HEK293 (cell line): ENCODE results near the gene KCNK7.
A peak's percentile ranks its signal among the peaks of the same experiment; 100 is the strongest.

Experiments used
- GLIS2 ChIP-seq: fragments of 450-650 bp; formaldehyde crosslinking; IDR thresholded peaks from 2 replicates; pipeline ENCODE4 v1.5.1; 2016; ENCODE audit warnings: missing biosample characterization, missing genetic modification characterization
- KLF1 ChIP-seq: fragments of 450-650 bp; formaldehyde crosslinking; IDR thresholded peaks from 2 replicates; pipeline ENCODE4 v1.5.1; 2016; ENCODE audit warnings: missing biosample characterization, missing genetic modification characterization
- SETDB1 ChIP-seq: IDR thresholded peaks from one replicate; pipeline ENCODE4 v1.6.1; 2017; ENCODE audit warnings: mild to moderate bottlenecking, low read length, moderate library complexity, mixed read lengths; ENCODE audit not compliant: insufficient read length
- SP2 ChIP-seq: fragments of 450-650 bp; formaldehyde crosslinking; IDR thresholded peaks from 2 replicates; pipeline ENCODE4 v1.5.1; 2016; ENCODE audit warnings: missing biosample characterization, missing genetic modification characterization
- SP7 ChIP-seq: fragments of 450-650 bp; formaldehyde crosslinking; IDR thresholded peaks from 2 replicates; pipeline ENCODE4 v1.5.1; 2016; ENCODE audit warnings: missing biosample characterization, missing genetic modification characterization
- TRIM28 ChIP-seq: IDR thresholded peaks from 2 replicates; pipeline ENCODE4 v1.6.1; 2011; ENCODE audit warnings: low read length, control low read depth, borderline replicate concordance
- ZBTB17 ChIP-seq: fragments of 450-650 bp; formaldehyde crosslinking; IDR thresholded peaks from 2 replicates; pipeline ENCODE4 v1.5.1; 2016; ENCODE audit warnings: missing biosample characterization, missing genetic modification characterization
- ZBTB21 ChIP-seq: fragments of 450-650 bp; formaldehyde crosslinking; IDR thresholded peaks from 2 replicates; pipeline ENCODE4 v1.5.1; 2017; ENCODE audit warnings: missing biosample characterization, missing genetic modification characterization
- ZBTB8A ChIP-seq: fragments of 450-650 bp; formaldehyde crosslinking; IDR thresholded peaks from 2 replicates; pipeline ENCODE4 v1.5.1; 2016; ENCODE audit warnings: missing biosample characterization, missing genetic modification characterization
- ZFP69B ChIP-seq: fragments of 450-650 bp; formaldehyde crosslinking; IDR thresholded peaks from 2 replicates; pipeline ENCODE4 v1.5.1; 2016; ENCODE audit warnings: missing biosample characterization, missing genetic modification characterization
- ZNF112 ChIP-seq: fragments of 450-650 bp; formaldehyde crosslinking; IDR thresholded peaks from 2 replicates; pipeline ENCODE4 v1.5.0; 2017; ENCODE audit warnings: missing biosample characterization, missing genetic modification characterization
- ZNF174 ChIP-seq: fragments of 450-650 bp; formaldehyde crosslinking; IDR thresholded peaks from 2 replicates; pipeline ENCODE4 v1.5.0; 2017; ENCODE audit warnings: missing biosample characterization, mild to moderate bottlenecking, missing genetic modification characterization
- ZNF184 ChIP-seq: fragments of 450-650 bp; IDR thresholded peaks from 2 replicates; pipeline ENCODE4 v1.5.1; 2018; ENCODE audit warnings: missing biosample characterization, mild to moderate bottlenecking, missing genetic modification characterization
- ZNF24 ChIP-seq: fragments of 450-650 bp; formaldehyde crosslinking; IDR thresholded peaks from 2 replicates; pipeline ENCODE4 v1.5.1; 2016; ENCODE audit warnings: missing biosample characterization, missing genetic modification characterization
- ZNF335 ChIP-seq: fragments of 450-650 bp; formaldehyde crosslinking; conservative IDR thresholded peaks from 2 replicates; pipeline ENCODE4 v1.5.1; 2016; ENCODE audit warnings: missing biosample characterization, missing genetic modification characterization
- ZNF561 ChIP-seq: fragments of 450-650 bp; IDR thresholded peaks from 2 replicates; pipeline ENCODE4 v1.5.1; 2018; ENCODE audit warnings: missing biosample characterization, missing genetic modification characterization, borderline replicate concordance
- ZNF600 ChIP-seq: fragments of 450-650 bp; formaldehyde crosslinking; IDR thresholded peaks from 2 replicates; pipeline ENCODE4 v1.5.1; 2016; ENCODE audit warnings: missing biosample characterization, missing genetic modification characterization
- ZNF664 ChIP-seq: fragments of 450-650 bp; formaldehyde crosslinking; IDR thresholded peaks from 2 replicates; pipeline ENCODE4 v1.5.1; 2016; ENCODE audit warnings: missing biosample characterization, missing genetic modification characterization
- ZNF76 ChIP-seq: fragments of 450-650 bp; formaldehyde crosslinking; IDR thresholded peaks from 2 replicates; pipeline ENCODE4; 2016; ENCODE audit warnings: low read depth, missing biosample characterization, missing genetic modification characterization, borderline replicate concordance
- ZNF777 ChIP-seq: fragments of 450-650 bp; formaldehyde crosslinking; IDR thresholded peaks from 2 replicates; pipeline ENCODE4 v1.5.1; 2017; ENCODE audit warnings: missing biosample characterization, missing genetic modification characterization, borderline replicate concordance
- TF ChIP-seq, protein P1 (sequence below): fragments of 450-650 bp; IDR thresholded peaks from 2 replicates; pipeline ENCODE4 v1.5.1; 2018; ENCODE audit warnings: missing biosample characterization, mild to moderate bottlenecking, missing genetic modification characterization
- TF ChIP-seq, protein P2 (sequence below): fragments of 450-650 bp; formaldehyde crosslinking; optimal IDR thresholded peaks from 2 replicates; pipeline ENCODE3; 2016; ENCODE audit warnings: missing biosample characterization, mild to moderate bottlenecking, missing genetic modification characterization
- TF ChIP-seq, protein P3 (sequence below): fragments of 450-650 bp; formaldehyde crosslinking; IDR thresholded peaks from 2 replicates; pipeline ENCODE4 v1.5.1; 2016; ENCODE audit warnings: missing biosample characterization, missing genetic modification characterization
- TF ChIP-seq, protein P4 (sequence below): fragments of 450-650 bp; formaldehyde crosslinking; IDR thresholded peaks from 2 replicates; pipeline ENCODE4 v1.5.1; 2016; ENCODE audit warnings: missing biosample characterization, missing genetic modification characterization
- TF ChIP-seq, protein P5 (sequence below): fragments of 450-650 bp; formaldehyde crosslinking; IDR thresholded peaks from 2 replicates; pipeline ENCODE4 v1.5.1; 2016; ENCODE audit warnings: missing biosample characterization, missing genetic modification characterization
- TF ChIP-seq, protein P6 (sequence below): fragments of 450-650 bp; formaldehyde crosslinking; conservative IDR thresholded peaks from 2 replicates; pipeline ENCODE4 v1.5.1; 2016; ENCODE audit warnings: low read depth, missing biosample characterization, missing genetic modification characterization

Gene KCNK7

DNA sequence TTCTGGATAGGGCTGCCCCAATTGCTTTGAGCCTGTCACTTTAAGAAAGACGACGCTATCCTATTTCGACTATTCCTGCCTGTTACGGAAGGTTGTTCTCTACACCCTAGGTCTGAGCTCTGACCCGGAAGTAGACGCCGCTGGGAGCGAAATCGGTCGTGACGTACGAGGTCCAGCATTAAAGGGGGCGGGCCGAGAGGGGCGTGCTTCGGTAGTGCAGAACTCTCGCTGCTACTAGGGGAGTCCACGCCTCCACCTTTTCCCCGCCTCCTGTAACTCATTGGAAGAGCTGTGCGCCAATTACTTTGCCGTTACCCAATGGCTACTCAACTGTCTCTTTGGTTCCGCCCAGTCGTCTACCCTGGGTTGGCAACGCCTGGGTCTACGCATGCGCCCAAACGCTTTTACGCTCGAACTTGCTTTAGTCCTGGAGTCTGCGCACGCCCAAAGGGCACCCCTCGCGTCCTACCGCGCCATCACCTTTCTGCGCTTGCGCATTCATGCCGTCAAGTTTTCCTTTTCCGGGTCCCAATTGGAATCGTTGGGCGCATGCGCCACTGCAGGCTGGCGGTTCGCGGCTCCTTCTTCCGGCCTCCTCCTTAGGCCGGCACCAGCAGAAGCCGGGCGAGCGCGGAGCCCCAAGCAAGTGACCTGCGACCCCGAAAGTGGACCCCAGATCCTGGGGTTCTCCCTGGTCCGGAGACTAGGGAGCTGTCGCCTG is 19.8 kb upstream of the KCNK7 start, which contains the start of gene PCNX3 (continued):
- TF ChIP-seq, protein P1, sequence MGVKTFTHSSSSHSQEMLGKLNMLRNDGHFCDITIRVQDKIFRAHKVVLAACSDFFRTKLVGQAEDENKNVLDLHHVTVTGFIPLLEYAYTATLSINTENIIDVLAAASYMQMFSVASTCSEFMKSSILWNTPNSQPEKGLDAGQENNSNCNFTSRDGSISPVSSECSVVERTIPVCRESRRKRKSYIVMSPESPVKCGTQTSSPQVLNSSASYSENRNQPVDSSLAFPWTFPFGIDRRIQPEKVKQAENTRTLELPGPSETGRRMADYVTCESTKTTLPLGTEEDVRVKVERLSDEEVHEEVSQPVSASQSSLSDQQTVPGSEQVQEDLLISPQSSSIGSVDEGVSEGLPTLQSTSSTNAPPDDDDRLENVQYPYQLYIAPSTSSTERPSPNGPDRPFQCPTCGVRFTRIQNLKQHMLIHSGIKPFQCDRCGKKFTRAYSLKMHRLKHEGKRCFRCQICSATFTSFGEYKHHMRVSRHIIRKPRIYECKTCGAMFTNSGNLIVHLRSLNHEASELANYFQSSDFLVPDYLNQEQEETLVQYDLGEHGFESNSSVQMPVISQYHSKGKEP (tag by site-specific recombination) = peak; percentile 12; the same call in 1 of the 2 replicates
- TF ChIP-seq ZNF335 (tag by site-specific recombination) = peak; percentile 88
- TF ChIP-seq ZNF184 = no peak
- TF ChIP-seq SP2 (tag by site-specific recombination) = peak; percentile 96
- 0 out of 2 replicates have a peak, but pooled peaks have one; percentile 32 for TF ChIP-seq KLF1
- TF ChIP-seq GLIS2 = peak; percentile 37; the same call in 1 of the 2 replicates
- peak; percentile 20; the same call in 1 of the 2 replicates for TF ChIP-seq ZBTB8A (tag by site-specific recombination)
- TF ChIP-seq, protein P2, sequence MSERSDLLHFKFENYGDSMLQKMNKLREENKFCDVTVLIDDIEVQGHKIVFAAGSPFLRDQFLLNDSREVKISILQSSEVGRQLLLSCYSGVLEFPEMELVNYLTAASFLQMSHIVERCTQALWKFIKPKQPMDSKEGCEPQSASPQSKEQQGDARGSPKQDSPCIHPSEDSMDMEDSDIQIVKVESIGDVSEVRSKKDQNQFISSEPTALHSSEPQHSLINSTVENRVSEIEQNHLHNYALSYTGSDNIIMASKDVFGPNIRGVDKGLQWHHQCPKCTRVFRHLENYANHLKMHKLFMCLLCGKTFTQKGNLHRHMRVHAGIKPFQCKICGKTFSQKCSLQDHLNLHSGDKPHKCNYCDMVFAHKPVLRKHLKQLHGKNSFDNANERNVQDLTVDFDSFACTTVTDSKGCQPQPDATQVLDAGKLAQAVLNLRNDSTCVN = peak; percentile 45
- TF ChIP-seq SETDB1 = no peak
- TF ChIP-seq ZNF174 = no peak
- TF ChIP-seq, protein P3, sequence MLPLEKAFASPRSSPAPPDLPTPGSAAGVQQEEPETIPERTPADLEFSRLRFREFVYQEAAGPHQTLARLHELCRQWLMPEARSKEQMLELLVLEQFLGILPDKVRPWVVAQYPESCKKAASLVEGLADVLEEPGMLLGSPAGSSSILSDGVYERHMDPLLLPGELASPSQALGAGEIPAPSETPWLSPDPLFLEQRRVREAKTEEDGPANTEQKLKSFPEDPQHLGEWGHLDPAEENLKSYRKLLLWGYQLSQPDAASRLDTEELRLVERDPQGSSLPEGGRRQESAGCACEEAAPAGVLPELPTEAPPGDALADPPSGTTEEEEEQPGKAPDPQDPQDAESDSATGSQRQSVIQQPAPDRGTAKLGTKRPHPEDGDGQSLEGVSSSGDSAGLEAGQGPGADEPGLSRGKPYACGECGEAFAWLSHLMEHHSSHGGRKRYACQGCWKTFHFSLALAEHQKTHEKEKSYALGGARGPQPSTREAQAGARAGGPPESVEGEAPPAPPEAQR (tag by site-specific recombination) = no peak
- no peak for TF ChIP-seq ZNF24
- TF ChIP-seq ZBTB17 (tag by site-specific recombination) = peak; percentile 99
- TF ChIP-seq ZFP69B (tag by site-specific recombination) = peak; percentile 31; the same call in 1 of the 2 replicates
- TF ChIP-seq, protein P4, sequence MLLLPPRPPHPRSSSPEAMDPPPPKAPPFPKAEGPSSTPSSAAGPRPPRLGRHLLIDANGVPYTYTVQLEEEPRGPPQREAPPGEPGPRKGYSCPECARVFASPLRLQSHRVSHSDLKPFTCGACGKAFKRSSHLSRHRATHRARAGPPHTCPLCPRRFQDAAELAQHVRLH = peak; percentile 95
- TF ChIP-seq ZNF600 (tag by site-specific recombination) = peak; percentile 84
- TF ChIP-seq SP7 (tag by site-specific recombination) = peak; percentile 33; the same call in 1 of the 2 replicates
- TF ChIP-seq, protein P5, sequence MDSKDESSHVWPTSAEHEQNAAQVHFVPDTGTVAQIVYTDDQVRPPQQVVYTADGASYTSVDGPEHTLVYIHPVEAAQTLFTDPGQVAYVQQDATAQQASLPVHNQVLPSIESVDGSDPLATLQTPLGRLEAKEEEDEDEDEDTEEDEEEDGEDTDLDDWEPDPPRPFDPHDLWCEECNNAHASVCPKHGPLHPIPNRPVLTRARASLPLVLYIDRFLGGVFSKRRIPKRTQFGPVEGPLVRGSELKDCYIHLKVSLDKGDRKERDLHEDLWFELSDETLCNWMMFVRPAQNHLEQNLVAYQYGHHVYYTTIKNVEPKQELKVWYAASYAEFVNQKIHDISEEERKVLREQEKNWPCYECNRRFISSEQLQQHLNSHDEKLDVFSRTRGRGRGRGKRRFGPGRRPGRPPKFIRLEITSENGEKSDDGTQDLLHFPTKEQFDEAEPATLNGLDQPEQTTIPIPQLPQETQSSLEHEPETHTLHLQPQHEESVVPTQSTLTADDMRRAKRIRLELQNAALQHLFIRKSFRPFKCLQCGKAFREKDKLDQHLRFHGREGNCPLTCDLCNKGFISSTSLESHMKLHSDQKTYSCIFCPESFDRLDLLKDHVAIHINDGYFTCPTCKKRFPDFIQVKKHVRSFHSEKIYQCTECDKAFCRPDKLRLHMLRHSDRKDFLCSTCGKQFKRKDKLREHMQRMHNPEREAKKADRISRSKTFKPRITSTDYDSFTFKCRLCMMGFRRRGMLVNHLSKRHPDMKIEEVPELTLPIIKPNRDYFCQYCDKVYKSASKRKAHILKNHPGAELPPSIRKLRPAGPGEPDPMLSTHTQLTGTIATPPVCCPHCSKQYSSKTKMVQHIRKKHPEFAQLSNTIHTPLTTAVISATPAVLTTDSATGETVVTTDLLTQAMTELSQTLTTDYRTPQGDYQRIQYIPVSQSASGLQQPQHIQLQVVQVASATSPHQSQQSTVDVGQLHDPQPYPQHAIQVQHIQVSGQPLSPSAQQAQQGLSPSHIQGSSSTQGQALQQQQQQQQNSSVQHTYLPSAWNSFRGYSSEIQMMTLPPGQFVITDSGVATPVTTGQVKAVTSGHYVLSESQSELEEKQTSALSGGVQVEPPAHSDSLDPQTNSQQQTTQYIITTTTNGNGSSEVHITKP = peak; percentile 74
- no peak for TF ChIP-seq ZNF777 (tag by site-specific recombination)
- peak; percentile 68; the same call in 1 of the 2 replicates for TF ChIP-seq ZNF76 (tag by site-specific recombination)
- no peak for TF ChIP-seq ZNF112
- TF ChIP-seq, protein P6, sequence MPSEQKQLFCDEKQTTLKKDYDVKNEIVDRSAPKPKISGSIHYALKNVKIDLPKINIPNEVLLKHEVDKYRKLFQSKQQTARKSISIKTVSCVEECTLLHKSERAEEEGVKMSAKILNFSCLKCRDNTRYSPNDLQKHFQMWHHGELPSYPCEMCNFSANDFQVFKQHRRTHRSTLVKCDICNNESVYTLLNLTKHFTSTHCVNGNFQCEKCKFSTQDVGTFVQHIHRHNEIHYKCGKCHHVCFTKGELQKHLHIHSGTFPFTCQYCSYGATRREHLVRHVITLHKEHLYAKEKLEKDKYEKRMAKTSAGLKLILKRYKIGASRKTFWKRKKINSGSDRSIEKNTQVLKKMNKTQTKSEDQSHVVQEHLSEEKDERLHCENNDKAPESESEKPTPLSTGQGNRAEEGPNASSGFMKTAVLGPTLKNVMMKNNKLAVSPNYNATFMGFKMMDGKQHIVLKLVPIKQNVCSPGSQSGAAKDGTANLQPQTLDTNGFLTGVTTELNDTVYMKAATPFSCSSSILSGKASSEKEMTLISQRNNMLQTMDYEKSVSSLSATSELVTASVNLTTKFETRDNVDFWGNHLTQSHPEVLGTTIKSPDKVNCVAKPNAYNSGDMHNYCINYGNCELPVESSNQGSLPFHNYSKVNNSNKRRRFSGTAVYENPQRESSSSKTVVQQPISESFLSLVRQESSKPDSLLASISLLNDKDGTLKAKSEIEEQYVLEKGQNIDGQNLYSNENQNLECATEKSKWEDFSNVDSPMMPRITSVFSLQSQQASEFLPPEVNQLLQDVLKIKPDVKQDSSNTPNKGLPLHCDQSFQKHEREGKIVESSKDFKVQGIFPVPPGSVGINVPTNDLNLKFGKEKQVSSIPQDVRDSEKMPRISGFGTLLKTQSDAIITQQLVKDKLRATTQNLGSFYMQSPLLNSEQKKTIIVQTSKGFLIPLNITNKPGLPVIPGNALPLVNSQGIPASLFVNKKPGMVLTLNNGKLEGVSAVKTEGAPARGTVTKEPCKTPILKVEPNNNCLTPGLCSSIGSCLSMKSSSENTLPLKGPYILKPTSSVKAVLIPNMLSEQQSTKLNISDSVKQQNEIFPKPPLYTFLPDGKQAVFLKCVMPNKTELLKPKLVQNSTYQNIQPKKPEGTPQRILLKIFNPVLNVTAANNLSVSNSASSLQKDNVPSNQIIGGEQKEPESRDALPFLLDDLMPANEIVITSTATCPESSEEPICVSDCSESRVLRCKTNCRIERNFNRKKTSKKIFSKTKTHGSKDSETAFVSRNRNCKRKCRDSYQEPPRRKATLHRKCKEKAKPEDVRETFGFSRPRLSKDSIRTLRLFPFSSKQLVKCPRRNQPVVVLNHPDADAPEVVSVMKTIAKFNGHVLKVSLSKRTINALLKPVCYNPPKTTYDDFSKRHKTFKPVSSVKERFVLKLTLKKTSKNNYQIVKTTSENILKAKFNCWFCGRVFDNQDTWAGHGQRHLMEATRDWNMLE = peak; percentile 98
- 0 out of 2 replicates have a peak, but pooled peaks have one; percentile 30 for TF ChIP-seq ZNF561 (tag by site-specific recombination)
- TF ChIP-seq ZBTB21 (tag by site-specific recombination) = peak; percentile 98
- TF ChIP-seq ZNF664 (tag by site-specific recombination) = no peak
- no peak for TF ChIP-seq TRIM28
